Measurements from ENCODE around the gene CACNA1G. TPM values are rescaled to one million over a fixed set of nuclear protein-coding genes. Genes with fewer than 3 reads are reported as not detected.

The CACNA1G gene
- total RNA-seq, 1 donor from 2014 or later, result 1.1 TPM

GRCh38 chr17:50558941-50559614 lies 1.4 kb upstream of the CACNA1G start:
- no peaks in the 10 kb centered on the region for H3K36me3 Mint-ChIP-seq (ENCODE audit: low read depth)
- no peak overlapping the region for H3K27ac Mint-ChIP-seq (ENCODE audit: unreplicated experiment)
- TF ChIP-seq CTCF (conservative IDR thresholded peaks at IDR 0.05), result no peak
- H3K4me3 Mint-ChIP-seq, result peak overlapping the region; percentile 72
- peaks cover 24% of the 10 kb centered on the region for H3K4me1 Mint-ChIP-seq
- H3K27me3 Mint-ChIP-seq (ENCODE audit: low read depth), result peaks cover 74% of the 10 kb centered on the region
- no peak for DNase-seq (ENCODE audit: low read depth, low spot score)
- no peaks in the 10 kb centered on the region for H3K9me3 Mint-ChIP-seq

GRCh38 chr17:50559674-50560184 lies 786 bp upstream of the CACNA1G start:
- Mint-ChIP-seq H3K36me3 (ENCODE audit: low read depth) (no peaks in the 10 kb centered on the region), H3K27me3 (ENCODE audit: low read depth) (peaks cover 78% of the 10 kb centered on the region), H3K4me1 (peaks cover 24% of the 10 kb centered on the region), H3K4me3 (peak overlapping the region; percentile 88), H3K27ac (ENCODE audit: unreplicated experiment) (no peak overlapping the region), H3K9me3 (no peaks in the 10 kb centered on the region)
- no peak for TF ChIP-seq CTCF (conservative IDR thresholded peaks at IDR 0.05)
- DNase-seq (ENCODE audit: low read depth, low spot score), result peak; percentile 37

- H3K9me3 Mint-ChIP-seq, result no peaks in the 10 kb centered on the region
- no peak overlapping the region for H3K4me3 Mint-ChIP-seq
- no peak overlapping the region for H3K27ac Mint-ChIP-seq (ENCODE audit: unreplicated experiment)
- H3K27me3 Mint-ChIP-seq (ENCODE audit: low read depth), result peaks cover 91% of the 10 kb centered on the region
- H3K36me3 Mint-ChIP-seq (ENCODE audit: low read depth), result no peaks in the 10 kb centered on the region
- H3K4me1 Mint-ChIP-seq, result peaks cover 35% of the 10 kb centered on the region
- TF ChIP-seq CTCF (conservative IDR thresholded peaks at IDR 0.05), result no peak
- no peak for DNase-seq (ENCODE audit: low read depth, low spot score)
These were observed 623 bp downstream of the CACNA1G start for GRCh38 chr17:50560931-50561745.

DNA sequence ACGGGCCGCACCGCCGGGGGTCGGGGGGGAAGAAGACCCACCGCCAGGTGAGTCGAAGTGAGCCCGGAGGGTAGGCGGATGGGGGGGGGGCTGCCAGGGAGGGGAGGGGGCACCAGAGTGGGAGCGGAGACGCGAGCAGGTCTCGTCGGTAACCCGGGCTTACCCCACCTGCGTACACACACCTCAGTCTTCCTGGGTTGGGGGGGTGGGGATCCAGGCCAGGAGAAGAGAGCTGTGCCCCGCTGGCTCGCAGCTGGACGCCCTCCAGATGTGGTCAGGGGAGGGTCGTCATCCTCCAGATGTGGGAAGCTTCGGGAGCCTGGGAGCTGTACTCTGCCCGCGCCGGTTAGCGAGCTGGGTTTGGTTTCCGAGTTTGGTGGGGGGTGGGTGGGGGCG lies 1.2 kb downstream of the CACNA1G start:
- Mint-ChIP-seq H3K27ac (ENCODE audit: unreplicated experiment) (no peak overlapping the region), H3K4me3 (no peak overlapping the region), H3K36me3 (ENCODE audit: low read depth) (no peaks in the 10 kb centered on the region), H3K9me3 (no peaks in the 10 kb centered on the region), H3K27me3 (ENCODE audit: low read depth) (peaks cover 91% of the 10 kb centered on the region), H3K4me1 (peaks cover 41% of the 10 kb centered on the region)
- no peak for DNase-seq (ENCODE audit: low read depth, low spot score)
- no peak for TF ChIP-seq CTCF (conservative IDR thresholded peaks at IDR 0.05)

- H3K36me3 Mint-ChIP-seq (ENCODE audit: low read depth), result no peaks in the 10 kb centered on the region
- TF ChIP-seq CTCF (conservative IDR thresholded peaks at IDR 0.05), result no peak
- no peaks in the 10 kb centered on the region for H3K9me3 Mint-ChIP-seq
- no peak overlapping the region for H3K27ac Mint-ChIP-seq (ENCODE audit: unreplicated experiment)
- H3K4me1 Mint-ChIP-seq, result peaks cover 45% of the 10 kb centered on the region
- peak overlapping the region; percentile 64 for H3K4me3 Mint-ChIP-seq
- no peak for DNase-seq (ENCODE audit: low read depth, low spot score)
- H3K27me3 Mint-ChIP-seq (ENCODE audit: low read depth), result peaks cover 91% of the 10 kb centered on the region
These were observed 2.0 kb downstream of the CACNA1G start for GRCh38 chr17:50562242-50563091.
